Measurements from ENCODE around the gene DUT. TPM values are rescaled to one million over a fixed set of nuclear protein-coding genes. Genes with fewer than 3 reads are reported as not detected.

The DUT gene
- 100 to 1,000 TPM in 3 of 4 donors, 10 to 100 TPM in 1; 77.6 to 194 (median 138) TPM for total RNA-seq

DNA sequence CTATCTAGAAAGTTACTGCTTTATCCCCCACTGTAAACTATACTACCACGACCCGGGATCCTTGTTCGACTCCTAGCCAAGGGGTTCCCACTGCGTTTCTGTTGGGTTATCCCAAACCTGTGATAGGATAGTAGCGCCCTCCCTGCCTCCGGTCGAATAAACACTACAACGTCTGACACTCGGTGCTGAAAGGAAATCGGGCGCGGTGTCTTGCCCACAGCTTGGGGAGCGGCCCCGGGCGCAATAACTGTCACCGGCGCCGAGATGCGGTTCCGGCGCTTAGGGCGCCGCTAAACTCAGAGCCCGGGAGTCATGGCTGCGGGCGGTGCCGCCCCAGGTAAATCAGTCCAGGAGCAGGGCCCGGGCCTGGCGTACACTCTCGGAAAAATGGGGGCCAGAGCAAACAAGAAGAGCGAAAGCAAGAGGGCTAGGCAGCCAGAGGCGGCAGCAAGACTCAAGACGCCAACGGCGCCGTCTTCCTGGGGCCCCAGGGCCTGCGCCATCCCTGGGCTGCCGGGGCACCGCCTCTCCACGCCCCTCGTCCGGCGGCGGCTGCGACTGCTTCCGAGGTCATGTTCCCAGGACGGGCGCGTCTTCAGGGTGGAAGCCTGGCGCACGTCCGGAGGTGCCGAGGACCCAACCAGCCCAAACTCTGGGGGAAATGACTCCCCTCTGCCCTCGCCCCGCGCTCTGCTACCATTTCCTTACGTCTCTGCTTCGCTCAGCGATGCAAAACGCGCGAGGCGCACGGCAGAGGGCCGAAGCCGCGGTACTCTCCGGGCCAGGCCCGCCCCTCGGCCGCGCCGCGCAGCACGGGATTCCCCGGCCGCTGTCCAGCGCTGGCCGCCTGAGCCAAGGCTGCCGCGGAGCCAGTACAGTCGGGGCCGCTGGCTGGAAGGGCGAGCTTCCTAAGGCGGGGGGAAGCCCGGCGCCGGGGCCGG is at the start of gene DUT:
TSS of gene DUT (plus strand) at position 575 of the 941 bp plus-strand sequence. CDS start at position 662, 87 bp downstream.
- intact Hi-C loops (cut with DNase I), result no loop called here
- H3K27ac ChIP-seq, result peak within 1 kb of the TSS; percentile 82 to 99 (median 89)
- H3K9me3 ChIP-seq, result no peaks in the 10 kb centered on the region
- peak; percentile 82 to 85 for DNase-seq
- TF ChIP-seq POLR2A (IDR thresholded peaks at IDR 0.05), result peak; percentile 41 to 95
- TF ChIP-seq, protein P1, sequence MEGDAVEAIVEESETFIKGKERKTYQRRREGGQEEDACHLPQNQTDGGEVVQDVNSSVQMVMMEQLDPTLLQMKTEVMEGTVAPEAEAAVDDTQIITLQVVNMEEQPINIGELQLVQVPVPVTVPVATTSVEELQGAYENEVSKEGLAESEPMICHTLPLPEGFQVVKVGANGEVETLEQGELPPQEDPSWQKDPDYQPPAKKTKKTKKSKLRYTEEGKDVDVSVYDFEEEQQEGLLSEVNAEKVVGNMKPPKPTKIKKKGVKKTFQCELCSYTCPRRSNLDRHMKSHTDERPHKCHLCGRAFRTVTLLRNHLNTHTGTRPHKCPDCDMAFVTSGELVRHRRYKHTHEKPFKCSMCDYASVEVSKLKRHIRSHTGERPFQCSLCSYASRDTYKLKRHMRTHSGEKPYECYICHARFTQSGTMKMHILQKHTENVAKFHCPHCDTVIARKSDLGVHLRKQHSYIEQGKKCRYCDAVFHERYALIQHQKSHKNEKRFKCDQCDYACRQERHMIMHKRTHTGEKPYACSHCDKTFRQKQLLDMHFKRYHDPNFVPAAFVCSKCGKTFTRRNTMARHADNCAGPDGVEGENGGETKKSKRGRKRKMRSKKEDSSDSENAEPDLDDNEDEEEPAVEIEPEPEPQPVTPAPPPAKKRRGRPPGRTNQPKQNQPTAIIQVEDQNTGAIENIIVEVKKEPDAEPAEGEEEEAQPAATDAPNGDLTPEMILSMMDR (IDR thresholded peaks at IDR 0.05), result no peak
- peaks cover 5 to 7% of the 10 kb centered on the region in 2 donors for H3K36me3 ChIP-seq
- peaks cover 18 to 19% of the 10 kb centered on the region in 2 donors for H3K4me1 ChIP-seq
- H3K27me3 ChIP-seq, result no peaks in the 10 kb centered on the region
- H3K4me3 ChIP-seq (replicated peaks in 1 of 3), result peak within 1 kb of the TSS; percentile 85 to 100 (median 94)
- WGBS, 2 donors, result 0 to 1% methylated on average over 19 to 66 of the region's 89 CpGs

DNA sequence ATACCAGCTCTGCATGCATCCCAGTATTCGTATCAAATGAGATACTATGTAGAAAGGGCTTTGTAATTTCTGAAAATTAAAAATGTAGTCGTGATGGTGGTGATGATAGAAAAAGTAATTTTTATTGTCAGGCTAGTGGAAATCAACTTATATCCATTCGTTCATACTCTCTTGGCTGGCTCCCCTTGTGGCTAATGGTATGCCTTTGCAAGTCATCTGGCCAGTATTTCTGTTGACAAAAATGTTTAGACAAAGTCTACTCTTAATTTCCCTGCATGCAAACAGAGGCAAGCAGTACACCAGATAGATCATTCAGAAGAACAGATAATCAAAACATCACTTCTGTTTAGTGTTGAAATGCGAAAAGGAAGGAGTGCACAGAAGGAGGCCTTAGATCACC is 49.6 kb upstream of the DUT start:
- Histone ChIP-seq H3K4me3 (replicated peaks in 1 of 3) (no peak overlapping the region), H3K9me3 (no peaks in the 10 kb centered on the region), H3K36me3 (no peaks in the 10 kb centered on the region), H3K4me1 (peaks cover 0 to 5% of the 10 kb centered on the region in 2 donors), H3K27me3 (no peaks in the 10 kb centered on the region), H3K27ac (no peak overlapping the region)
- 87% methylated on average over 4 of the region's 4 CpGs for WGBS, 2 donors
- no peak for TF ChIP-seq POLR2A (IDR thresholded peaks at IDR 0.05)
- TF ChIP-seq, protein P1 (IDR thresholded peaks at IDR 0.05), result no peak
- DNase-seq, result no peak
- intact Hi-C loops (cut with DNase I), result no loop called here

DNA sequence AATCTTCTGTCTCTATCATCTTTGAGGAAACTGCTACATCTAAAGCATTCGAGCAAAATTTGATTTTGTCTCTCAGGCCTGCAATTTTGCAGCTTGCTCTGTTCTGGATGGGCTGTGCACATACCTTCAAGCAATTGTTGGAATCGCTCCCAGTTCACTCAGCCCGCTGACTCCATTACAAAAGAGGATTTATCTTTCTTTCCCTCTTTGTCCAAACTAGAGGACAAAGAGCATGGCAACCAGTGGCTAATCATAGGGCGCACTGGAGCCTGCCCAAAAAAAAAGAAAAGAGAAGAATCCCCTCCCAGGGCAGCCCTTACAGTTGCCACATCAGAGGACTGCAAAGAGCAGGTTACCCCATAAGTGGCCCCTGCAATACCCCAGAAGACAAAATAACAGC is 49.0 kb upstream of the DUT start:
- no peaks in the 10 kb centered on the region for H3K9me3 ChIP-seq
- DNase-seq, result no peak
- no peak for TF ChIP-seq POLR2A (IDR thresholded peaks at IDR 0.05)
- TF ChIP-seq, protein P1 (IDR thresholded peaks at IDR 0.05), result no peak
- 53 to 75% methylated on average over 4 of the region's 4 CpGs for WGBS, 2 donors
- H3K36me3 ChIP-seq, result no peaks in the 10 kb centered on the region
- no peak overlapping the region for H3K4me3 ChIP-seq (replicated peaks in 1 of 3)
- H3K27ac ChIP-seq, result no peak overlapping the region
- H3K27me3 ChIP-seq, result no peaks in the 10 kb centered on the region
- peaks cover 0 to 5% of the 10 kb centered on the region in 2 donors for H3K4me1 ChIP-seq
- intact Hi-C loops (cut with DNase I), result no loop called here

DNA sequence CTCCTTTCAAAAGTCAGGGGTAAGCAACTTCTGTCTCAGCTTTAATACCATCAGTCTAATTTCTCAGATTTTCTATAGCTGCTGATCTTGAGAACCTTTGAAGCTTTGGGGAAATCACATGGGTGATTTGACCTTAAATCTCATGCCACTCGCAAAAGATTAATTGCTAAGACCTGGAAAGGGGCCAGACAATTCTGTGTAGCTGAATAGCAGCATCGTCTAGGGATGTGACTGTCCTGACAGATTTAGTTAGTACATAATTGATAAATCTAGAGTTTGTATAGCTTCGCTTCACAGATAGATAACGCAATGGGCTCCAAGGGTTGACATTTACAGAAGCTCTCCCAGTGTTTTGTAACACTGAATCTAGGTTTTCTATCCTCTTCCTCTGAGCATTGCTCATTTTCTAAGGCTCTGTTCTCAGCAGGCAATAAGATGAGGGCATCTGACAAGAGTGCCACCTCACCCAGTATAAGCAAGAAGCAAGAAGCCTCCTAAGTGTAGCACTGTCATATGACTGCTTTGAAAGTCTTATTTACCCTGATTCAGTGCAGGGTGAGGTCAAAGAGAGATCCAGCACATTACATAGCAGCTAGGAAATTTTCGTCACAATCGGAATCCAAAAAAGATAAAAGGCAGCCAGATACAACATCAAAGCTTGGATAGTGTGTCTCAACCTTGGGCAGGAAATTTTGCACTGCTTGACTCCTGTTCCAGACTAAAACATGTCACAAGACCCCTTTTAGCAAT is 47.7 kb upstream of the DUT start:
- H3K9me3 ChIP-seq, result no peaks in the 10 kb centered on the region
- H3K4me1 ChIP-seq, result peaks cover 0 to 5% of the 10 kb centered on the region in 2 donors
- no peak for TF ChIP-seq POLR2A (IDR thresholded peaks at IDR 0.05)
- TF ChIP-seq, protein P1 (IDR thresholded peaks at IDR 0.05), result no peak
- H3K4me3 ChIP-seq (replicated peaks in 1 of 3), result no peak overlapping the region
- no peak overlapping the region for H3K27ac ChIP-seq
- no peaks in the 10 kb centered on the region for H3K27me3 ChIP-seq
- intact Hi-C loops (cut with DNase I), result no loop called here
- 73 to 81% methylated on average over 6 of the region's 6 CpGs for WGBS, 2 donors
- no peaks in the 10 kb centered on the region for H3K36me3 ChIP-seq
- DNase-seq, result no peak

Data from thyroid gland (tissue), 4 donors.